ENCODE results near the gene PLSCR1. TPM values are rescaled to one million over a fixed set of nuclear protein-coding genes. Genes with fewer than 3 reads are reported as not detected.

PLSCR1 gene
- total RNA-seq, 2 donors from 2014 or later = 35.0 to 90.1 TPM

DNA sequence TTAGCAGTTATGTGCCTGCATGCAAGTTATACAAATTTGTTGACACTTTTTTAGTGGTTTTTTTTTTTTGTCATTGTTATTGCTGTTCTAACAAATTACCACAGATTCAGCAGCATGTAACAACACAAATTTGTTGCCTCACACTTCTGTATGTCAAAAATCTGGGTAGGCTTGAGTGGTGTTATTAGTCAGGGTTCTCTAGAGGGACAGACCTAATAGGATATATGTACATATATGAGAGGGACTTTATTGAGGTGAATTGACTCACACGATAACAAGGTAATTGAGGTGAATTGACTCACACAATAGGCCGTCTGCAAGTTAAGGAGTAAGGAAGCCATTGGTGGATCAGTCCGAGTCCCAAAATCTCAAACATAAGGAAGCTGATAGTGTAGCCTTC is 15.0 kb upstream of the PLSCR1 start:
- Histone ChIP-seq H3K36me3 (no peaks in the 10 kb centered on the region), H3K4me1 (replicated peaks) (no peaks in the 10 kb centered on the region), H3K4me3 (no peak overlapping the region), H3K27me3 (replicated peaks; ENCODE audit: insufficient read depth) (no peaks in the 10 kb centered on the region), H3K9me3 (no peaks in the 10 kb centered on the region), H3K27ac (no peak overlapping the region)
- WGBS = 92% methylated on average over 3 of the region's 3 CpGs
- intact Hi-C loops (cut with DNase I) = no loop called here
- TF ChIP-seq POLR2AphosphoS5 (IDR thresholded peaks at IDR 0.05) (no peak), POLR2A (IDR thresholded peaks at IDR 0.05) (no peak)
- TF ChIP-seq, protein P1, sequence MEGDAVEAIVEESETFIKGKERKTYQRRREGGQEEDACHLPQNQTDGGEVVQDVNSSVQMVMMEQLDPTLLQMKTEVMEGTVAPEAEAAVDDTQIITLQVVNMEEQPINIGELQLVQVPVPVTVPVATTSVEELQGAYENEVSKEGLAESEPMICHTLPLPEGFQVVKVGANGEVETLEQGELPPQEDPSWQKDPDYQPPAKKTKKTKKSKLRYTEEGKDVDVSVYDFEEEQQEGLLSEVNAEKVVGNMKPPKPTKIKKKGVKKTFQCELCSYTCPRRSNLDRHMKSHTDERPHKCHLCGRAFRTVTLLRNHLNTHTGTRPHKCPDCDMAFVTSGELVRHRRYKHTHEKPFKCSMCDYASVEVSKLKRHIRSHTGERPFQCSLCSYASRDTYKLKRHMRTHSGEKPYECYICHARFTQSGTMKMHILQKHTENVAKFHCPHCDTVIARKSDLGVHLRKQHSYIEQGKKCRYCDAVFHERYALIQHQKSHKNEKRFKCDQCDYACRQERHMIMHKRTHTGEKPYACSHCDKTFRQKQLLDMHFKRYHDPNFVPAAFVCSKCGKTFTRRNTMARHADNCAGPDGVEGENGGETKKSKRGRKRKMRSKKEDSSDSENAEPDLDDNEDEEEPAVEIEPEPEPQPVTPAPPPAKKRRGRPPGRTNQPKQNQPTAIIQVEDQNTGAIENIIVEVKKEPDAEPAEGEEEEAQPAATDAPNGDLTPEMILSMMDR (IDR thresholded peaks at IDR 0.05) = no peak
- DNase-seq (ENCODE audit: low spot score) = no peak

DNA sequence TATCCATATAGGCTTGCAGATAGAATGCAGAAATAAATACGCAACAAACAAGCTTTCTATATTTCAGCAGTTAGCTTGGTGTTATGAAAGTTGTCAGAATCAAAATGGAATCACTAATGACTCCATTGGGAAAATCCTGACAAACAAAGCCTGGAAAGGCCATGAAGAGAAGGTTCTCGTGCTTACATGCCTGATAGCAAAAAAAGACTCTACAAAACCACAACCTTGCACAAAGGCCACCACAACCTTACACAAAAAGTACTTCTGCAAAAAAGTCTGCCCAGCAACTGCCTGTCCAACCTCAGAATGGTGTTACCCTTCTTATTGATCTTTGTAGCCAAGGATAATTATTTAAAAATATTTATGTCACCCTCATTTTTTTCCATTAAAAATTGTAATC is 14.4 kb upstream of the PLSCR1 start:
- intact Hi-C loops (cut with DNase I) = no loop called here
- Histone ChIP-seq H3K36me3 (no peaks in the 10 kb centered on the region), H3K4me1 (replicated peaks) (no peaks in the 10 kb centered on the region), H3K9me3 (no peaks in the 10 kb centered on the region), H3K4me3 (no peak overlapping the region), H3K27me3 (replicated peaks; ENCODE audit: insufficient read depth) (no peaks in the 10 kb centered on the region), H3K27ac (no peak overlapping the region)
- TF ChIP-seq, protein P1 (IDR thresholded peaks at IDR 0.05) = no peak
- TF ChIP-seq POLR2A (IDR thresholded peaks at IDR 0.05) (no peak), POLR2AphosphoS5 (IDR thresholded peaks at IDR 0.05) (no peak)
- no peak for DNase-seq (ENCODE audit: low spot score)
- 83% methylated on average over 2 of the region's 2 CpGs for WGBS

DNA sequence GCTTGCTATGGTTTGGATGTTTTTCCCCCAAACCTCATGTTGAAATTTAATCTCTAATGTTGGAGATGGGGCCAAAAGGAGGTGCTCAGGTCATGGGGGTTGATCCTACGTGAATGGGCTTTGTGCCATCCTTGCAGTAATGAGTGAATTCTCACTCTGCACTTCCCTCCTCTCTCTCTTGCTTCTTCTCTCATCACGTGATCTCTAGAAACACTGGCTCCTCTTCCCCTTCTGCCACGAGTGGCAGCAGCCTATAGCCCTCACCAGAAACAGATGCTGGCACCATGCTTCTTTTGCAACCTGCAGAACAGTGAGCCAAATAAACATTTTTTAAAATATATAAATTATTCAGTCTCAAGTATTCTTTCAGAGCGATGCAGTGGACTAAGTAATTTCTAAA is 13.3 kb upstream of the PLSCR1 start:
- no peaks in the 10 kb centered on the region for H3K27me3 ChIP-seq (replicated peaks; ENCODE audit: insufficient read depth)
- DNase-seq (ENCODE audit: low spot score) = no peak
- no peaks in the 10 kb centered on the region for H3K9me3 ChIP-seq
- H3K4me1 ChIP-seq (replicated peaks) = no peaks in the 10 kb centered on the region
- H3K27ac ChIP-seq = no peak overlapping the region
- 76% methylated on average over 4 of the region's 4 CpGs for WGBS
- intact Hi-C loops (cut with DNase I) = no loop called here
- TF ChIP-seq, protein P1 (IDR thresholded peaks at IDR 0.05) = no peak
- TF ChIP-seq POLR2A (IDR thresholded peaks at IDR 0.05) (no peak), POLR2AphosphoS5 (IDR thresholded peaks at IDR 0.05) (no peak)
- no peak overlapping the region for H3K4me3 ChIP-seq
- H3K36me3 ChIP-seq = no peaks in the 10 kb centered on the region

DNA sequence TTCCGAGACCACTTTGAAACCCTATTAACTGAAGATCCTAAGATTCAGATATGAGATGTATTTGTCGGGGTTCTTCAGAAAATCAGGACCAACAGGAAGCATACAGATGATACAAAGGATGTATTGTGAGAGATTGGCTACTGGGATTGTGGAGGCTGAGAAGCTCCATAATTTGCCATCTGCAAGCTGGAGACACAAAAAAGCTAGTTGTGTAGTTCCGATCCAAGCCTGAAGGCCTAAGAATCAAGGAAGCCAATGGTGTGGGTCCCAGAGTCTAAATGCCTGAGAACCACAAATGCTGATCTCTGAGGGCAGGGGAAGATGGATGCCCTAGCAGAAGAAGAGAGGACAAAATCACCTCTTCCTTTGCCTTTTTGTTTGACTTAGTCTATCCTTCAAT is 10.9 kb upstream of the PLSCR1 start:
- intact Hi-C loops (cut with DNase I) = no loop called here
- no peak overlapping the region for H3K27ac ChIP-seq
- H3K9me3 ChIP-seq = no peaks in the 10 kb centered on the region
- H3K36me3 ChIP-seq = no peaks in the 10 kb centered on the region
- H3K27me3 ChIP-seq (replicated peaks; ENCODE audit: insufficient read depth) = no peaks in the 10 kb centered on the region
- H3K4me3 ChIP-seq = no peak overlapping the region
- no peaks in the 10 kb centered on the region for H3K4me1 ChIP-seq (replicated peaks)
- 97% methylated on average over 3 of the region's 3 CpGs for WGBS
- no peak for DNase-seq (ENCODE audit: low spot score)
- TF ChIP-seq POLR2A (IDR thresholded peaks at IDR 0.05) (no peak), POLR2AphosphoS5 (IDR thresholded peaks at IDR 0.05) (no peak)
- TF ChIP-seq, protein P1 (IDR thresholded peaks at IDR 0.05) = no peak

DNA sequence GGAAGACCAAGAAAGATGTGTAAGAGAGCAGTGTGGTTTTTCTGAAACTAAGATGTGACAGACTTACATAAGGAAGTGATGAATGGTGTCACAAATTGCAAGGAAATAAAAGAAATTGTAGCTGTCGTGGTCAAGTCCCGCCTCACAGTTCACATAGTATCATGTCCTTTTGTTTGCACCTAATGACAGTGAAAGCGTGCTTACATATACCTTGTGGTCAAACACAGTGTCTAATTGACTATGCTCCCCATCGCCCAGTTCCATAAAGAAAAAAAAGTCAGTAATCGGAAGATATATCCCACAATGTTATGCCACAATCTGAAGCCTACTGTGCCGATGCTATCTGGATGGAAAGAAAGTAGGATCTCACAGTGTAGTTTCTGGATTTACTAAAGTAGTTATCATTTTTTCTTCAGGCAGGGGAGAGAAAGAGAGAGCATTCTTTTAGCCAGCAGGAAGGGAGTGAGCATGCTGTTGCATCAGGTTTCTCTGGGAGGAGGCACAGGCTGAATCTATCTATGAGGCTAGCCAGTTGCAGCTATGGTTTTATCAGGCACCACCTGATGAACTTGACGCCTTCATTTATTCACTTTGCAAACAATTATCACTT is 9.8 kb upstream of the PLSCR1 start:
- H3K4me1 ChIP-seq (replicated peaks) = no peaks in the 10 kb centered on the region
- no peak overlapping the region for H3K4me3 ChIP-seq
- H3K9me3 ChIP-seq = no peaks in the 10 kb centered on the region
- DNase-seq (ENCODE audit: low spot score) = no peak
- H3K36me3 ChIP-seq = no peaks in the 10 kb centered on the region
- no peak for TF ChIP-seq POLR2AphosphoS5 (IDR thresholded peaks at IDR 0.05)
- TF ChIP-seq, protein P1 (IDR thresholded peaks at IDR 0.05) = no peak
- H3K27me3 ChIP-seq (replicated peaks; ENCODE audit: insufficient read depth) = no peaks in the 10 kb centered on the region
- intact Hi-C loops (cut with DNase I) = no loop called here
- 87% methylated on average over 7 of the region's 7 CpGs for WGBS
- H3K27ac ChIP-seq = no peak overlapping the region

Data from prostate gland (tissue), 2 donors.